C4-2B (cell line): Measurements from ENCODE around the gene SAG.
A peak's percentile ranks its signal among the peaks of the same experiment; 100 is the strongest.

Source experiments
- H3K27ac ChIP-seq: fragments of 450-650 bp; 2 replicates; pipeline ENCODE4 v1.5.1; 2017
- ZFX ChIP-seq: fragments of 450-650 bp; IDR thresholded peaks from 2 replicates; pipeline ENCODE4 v1.6.1; 2017
- TF ChIP-seq, protein P1 (sequence below): fragments of 450-650 bp; conservative IDR thresholded peaks from 2 replicates; pipeline ENCODE4 v1.5.1; 2017; ENCODE audit warnings: mild to moderate bottlenecking

SAG gene

DNA sequence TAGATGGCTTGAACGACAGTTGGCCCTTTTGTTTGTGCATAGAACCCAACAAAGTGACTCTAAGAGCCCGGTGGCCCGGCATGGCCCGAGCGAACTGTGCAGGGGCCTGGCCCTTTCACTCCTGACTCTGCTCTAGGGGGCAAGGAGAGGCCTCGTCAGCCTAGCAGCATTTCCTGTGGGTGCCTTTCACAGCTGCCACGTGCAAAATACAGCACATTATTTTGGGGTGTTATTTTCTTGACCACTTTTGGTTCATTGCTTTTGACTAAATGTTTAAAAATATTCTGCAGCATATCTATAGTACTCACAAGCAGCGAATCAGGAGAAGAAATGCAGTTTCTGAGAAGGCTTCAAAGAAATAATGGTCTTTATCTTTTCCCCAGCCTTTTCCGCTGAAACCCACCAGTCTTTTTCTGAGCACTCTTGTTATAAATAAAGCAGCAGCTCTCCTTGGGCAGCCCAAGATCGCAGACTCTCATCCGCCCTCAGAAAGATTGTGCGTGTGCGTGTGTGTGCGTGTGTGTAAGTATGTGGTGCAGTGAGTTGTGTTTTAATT lies 78.0 kb downstream of the SAG start:
- TF ChIP-seq, protein P1, sequence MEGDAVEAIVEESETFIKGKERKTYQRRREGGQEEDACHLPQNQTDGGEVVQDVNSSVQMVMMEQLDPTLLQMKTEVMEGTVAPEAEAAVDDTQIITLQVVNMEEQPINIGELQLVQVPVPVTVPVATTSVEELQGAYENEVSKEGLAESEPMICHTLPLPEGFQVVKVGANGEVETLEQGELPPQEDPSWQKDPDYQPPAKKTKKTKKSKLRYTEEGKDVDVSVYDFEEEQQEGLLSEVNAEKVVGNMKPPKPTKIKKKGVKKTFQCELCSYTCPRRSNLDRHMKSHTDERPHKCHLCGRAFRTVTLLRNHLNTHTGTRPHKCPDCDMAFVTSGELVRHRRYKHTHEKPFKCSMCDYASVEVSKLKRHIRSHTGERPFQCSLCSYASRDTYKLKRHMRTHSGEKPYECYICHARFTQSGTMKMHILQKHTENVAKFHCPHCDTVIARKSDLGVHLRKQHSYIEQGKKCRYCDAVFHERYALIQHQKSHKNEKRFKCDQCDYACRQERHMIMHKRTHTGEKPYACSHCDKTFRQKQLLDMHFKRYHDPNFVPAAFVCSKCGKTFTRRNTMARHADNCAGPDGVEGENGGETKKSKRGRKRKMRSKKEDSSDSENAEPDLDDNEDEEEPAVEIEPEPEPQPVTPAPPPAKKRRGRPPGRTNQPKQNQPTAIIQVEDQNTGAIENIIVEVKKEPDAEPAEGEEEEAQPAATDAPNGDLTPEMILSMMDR: no peak
- no peak for TF ChIP-seq ZFX
- H3K27ac ChIP-seq: no peak overlapping the region

DNA sequence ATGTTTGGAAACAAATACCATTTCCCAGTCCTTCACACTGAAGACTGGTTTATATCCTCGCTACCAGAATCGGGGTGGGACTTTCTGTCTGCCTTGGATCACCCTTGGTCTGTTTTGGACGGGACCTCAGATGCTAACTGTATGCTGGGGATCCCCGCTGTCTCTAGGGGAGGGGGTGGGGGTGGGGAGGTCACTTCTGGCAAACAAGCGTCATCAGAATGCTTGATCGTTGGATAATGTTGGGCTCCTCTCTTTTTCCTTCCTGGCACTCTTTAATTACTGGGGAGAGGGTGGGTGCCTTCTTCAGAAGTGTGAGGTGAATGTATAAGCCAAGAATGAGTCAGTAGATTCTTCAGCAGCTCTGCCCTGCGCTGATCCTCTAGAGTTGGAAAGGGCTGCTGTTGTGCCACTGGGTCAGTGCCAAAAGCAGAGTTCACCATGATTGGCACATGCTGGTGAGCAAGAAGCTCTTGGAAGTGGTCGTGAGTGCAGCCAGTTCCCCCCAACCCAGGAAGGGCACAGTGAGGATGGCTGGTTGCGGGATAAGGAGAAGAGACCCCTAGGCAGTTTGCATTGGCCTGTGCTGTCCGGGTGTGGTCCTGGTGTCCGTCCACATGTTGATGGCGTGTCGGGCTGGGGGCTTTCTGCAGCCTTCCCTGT lies 78.9 kb downstream of the SAG start:
- TF ChIP-seq ZFX: no peak
- TF ChIP-seq, protein P1: no peak
- H3K27ac ChIP-seq: no peak overlapping the region

DNA sequence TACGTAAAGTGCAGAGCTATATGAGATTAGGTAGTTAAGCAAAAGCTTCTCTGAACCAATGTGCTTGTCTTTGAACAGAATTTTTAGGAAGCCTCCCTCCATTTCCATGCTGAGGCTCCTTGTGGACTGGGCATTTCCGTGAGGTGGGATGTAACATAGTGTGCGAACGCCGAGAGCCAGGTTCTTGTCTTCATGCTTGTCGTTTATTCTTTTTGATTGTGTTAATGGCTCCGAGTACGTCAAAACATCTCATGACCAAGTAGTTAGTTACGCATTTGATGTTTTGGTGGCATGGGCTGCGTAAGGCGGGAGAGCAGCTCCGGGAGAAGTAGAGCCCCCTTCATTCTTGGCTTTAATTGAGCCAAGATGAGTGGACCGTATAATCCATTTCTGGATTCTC lies 79.6 kb downstream of the SAG start:
- no peak for TF ChIP-seq ZFX
- TF ChIP-seq, protein P1: no peak
- no peak overlapping the region for H3K27ac ChIP-seq

DNA sequence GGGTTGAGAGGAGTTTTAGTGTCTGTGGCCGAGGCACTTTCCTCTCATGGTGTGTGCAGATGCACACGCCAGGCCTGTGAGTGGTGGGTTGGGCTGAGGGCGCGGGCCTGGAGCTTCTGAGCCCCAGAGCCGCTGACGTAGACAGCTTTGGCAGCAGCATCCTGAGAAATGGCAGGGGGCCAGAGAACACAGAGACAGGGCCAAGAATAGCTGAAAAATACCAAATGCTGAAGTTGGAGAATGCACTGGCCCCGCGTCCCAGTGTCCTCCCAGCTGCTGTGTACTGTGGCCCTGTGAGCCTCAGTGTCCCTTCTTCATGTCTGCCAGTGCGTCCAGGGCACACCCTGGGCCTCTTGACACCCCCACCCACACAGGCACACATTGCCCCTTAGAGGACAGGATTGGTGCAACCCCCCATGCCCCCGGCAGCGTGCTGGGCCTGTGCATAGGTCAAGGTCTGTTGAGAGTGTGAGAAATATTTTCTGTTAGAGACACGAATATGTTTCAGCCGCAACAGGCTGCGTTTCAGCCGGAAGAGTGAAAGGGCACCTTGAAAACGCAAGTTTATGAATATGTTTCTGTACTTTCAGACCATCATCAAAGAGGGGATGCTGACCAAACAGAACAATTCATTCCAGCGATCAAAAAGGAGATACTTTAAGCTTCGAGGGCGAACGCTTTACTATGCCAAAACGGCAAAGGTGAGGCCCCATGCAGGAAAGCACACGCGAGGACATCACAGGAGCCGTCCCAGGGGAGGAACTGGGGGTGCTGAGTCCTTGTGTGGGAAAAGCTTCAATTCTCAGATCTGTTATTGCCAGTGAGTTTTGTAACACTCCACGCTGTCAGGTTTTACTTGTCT lies 80.3 kb downstream of the SAG start:
- TF ChIP-seq, protein P1: no peak
- TF ChIP-seq ZFX: no peak
- peak overlapping the region; percentile 21; the same call in 1 of the 2 replicates for H3K27ac ChIP-seq

DNA sequence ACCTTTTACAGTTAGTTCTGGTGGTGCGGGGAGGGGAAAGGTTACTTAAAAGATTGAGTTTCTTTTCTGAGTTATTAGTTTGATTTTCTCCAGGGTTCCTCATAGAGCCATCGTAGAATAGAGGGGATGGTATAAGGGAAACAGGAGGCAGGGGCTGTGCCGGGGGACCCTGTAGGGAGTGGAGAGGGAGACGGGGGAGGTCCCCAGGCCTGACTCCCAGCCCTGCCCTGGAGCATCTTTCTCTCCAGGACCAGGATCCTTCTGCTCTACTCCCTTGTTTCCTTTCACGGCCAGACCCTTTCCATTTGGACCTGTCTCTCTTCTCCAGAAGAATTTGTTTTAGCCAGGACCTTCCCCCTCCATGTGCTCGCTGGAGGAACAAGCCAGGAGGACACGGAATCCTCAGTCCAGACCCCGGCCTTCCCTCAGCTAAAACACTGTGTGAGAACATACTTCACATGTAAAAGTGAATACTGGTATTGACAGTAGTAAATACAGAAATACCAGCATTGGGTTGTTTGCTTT lies 82.0 kb downstream of the SAG start:
- no peak overlapping the region for H3K27ac ChIP-seq
- TF ChIP-seq, protein P1: no peak
- no peak for TF ChIP-seq ZFX

DNA sequence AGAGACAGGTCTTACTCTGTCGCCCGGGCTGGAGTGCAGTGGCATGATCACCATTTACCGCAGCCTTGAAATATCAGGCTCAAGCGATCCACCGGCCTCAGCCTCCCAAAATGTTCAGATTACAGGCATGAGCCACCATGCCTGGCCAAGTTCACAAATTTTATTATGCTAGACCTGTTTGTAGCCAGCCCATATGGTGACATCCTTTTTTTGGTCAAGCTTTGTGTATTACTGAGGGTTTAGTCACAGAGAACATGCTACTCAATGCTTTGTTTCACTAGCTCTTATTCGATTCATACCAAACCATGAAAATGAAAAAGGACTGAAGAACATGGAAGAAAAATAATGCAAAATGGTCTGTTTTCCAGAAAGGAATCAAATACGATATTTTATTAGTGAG lies 88.1 kb downstream of the SAG start:
- H3K27ac ChIP-seq: no peak overlapping the region
- TF ChIP-seq ZFX: no peak
- TF ChIP-seq, protein P1: no peak
